Measurements from ENCODE around the gene CHSY1. TPM values are rescaled to one million over a fixed set of nuclear protein-coding genes. Genes with fewer than 3 reads are reported as not detected.
A peak's percentile ranks its signal among the peaks of the same experiment; 100 is the strongest.

Gene CHSY1
- polyA plus RNA-seq, 3 donors, result 2.7 to 19.0 (median 3.0) TPM

- 100% methylated on average over 2 of the region's 2 CpGs for WGBS (ENCODE audit: insufficient coverage)
- Histone ChIP-seq H3K4me3 (replicated peaks in 1 of 3; ENCODE audit: low read depth in 2 of 3, low read length in 3 of 3) (no peak overlapping the region), H3K4me1 (ENCODE audit: control insufficient read depth in 1 of 2, insufficient read depth in 2 of 2, low read length in 2 of 2) (peaks cover 30 to 32% of the 10 kb centered on the region in 2 donors), H3K4me2 (replicated peaks; ENCODE audit: extremely low read depth, low read length, poor library complexity, severe bottlenecking) (no peak overlapping the region), H3K27me3 (ENCODE audit: control insufficient read depth in 2 of 2, insufficient read depth in 2 of 2, low read length in 2 of 2) (no peaks in the 10 kb centered on the region), H3K36me3 (replicated peaks in 1 of 2; ENCODE audit: control insufficient read depth in 1 of 2, insufficient read depth in 2 of 2, low read length in 2 of 2) (no peaks in the 10 kb centered on the region), H2AFZ (ENCODE audit: insufficient read depth, low read depth, low read length, poor library complexity, severe bottlenecking) (no peak overlapping the region), H3K9me3 (replicated peaks in 1 of 2; ENCODE audit: control insufficient read depth in 1 of 2, insufficient read depth in 1 of 2, low read length in 2 of 2) (peaks cover 0 to 7% of the 10 kb centered on the region in 2 donors), H4K20me1 (ENCODE audit: insufficient read depth, low read length) (no peaks in the 10 kb centered on the region), H3K9ac (ENCODE audit: insufficient read depth, low read length, poor library complexity, severe bottlenecking) (no peak overlapping the region), H3K27ac (ENCODE audit: low read depth in 1 of 2, low read length in 2 of 2) (no peak overlapping the region), H3K79me2 (ENCODE audit: insufficient read depth, low read length) (no peaks in the 10 kb centered on the region)
- H3K27me3 Mint-ChIP-seq (ENCODE audit: low read depth in 3 of 3), result peaks cover 3 to 6% (median 4%) of the 10 kb centered on the region in 3 donors
- intact Hi-C loops (cut with micrococcal nuclease), result no loop called here
- no peaks in the 10 kb centered on the region for H3K36me3 Mint-ChIP-seq
- no peak for DNase-seq
- TF ChIP-seq, protein P1, sequence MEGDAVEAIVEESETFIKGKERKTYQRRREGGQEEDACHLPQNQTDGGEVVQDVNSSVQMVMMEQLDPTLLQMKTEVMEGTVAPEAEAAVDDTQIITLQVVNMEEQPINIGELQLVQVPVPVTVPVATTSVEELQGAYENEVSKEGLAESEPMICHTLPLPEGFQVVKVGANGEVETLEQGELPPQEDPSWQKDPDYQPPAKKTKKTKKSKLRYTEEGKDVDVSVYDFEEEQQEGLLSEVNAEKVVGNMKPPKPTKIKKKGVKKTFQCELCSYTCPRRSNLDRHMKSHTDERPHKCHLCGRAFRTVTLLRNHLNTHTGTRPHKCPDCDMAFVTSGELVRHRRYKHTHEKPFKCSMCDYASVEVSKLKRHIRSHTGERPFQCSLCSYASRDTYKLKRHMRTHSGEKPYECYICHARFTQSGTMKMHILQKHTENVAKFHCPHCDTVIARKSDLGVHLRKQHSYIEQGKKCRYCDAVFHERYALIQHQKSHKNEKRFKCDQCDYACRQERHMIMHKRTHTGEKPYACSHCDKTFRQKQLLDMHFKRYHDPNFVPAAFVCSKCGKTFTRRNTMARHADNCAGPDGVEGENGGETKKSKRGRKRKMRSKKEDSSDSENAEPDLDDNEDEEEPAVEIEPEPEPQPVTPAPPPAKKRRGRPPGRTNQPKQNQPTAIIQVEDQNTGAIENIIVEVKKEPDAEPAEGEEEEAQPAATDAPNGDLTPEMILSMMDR (IDR thresholded peaks at IDR 0.05), result no peak
- H3K4me1 Mint-ChIP-seq, result peaks cover 29% of the 10 kb centered on the region
- peak overlapping the region in 1 of 7 donors; percentile 32 for H3K27ac Mint-ChIP-seq
- H3K9me3 Mint-ChIP-seq, result peaks cover 4 to 10% (median 5%) of the 10 kb centered on the region in 7 donors
- H3K4me3 Mint-ChIP-seq, result no peak overlapping the region
These were observed 109.1 kb downstream of the CHSY1 start for GRCh38 chr15:101142711-101143110.

GRCh38 chr15:101141926-101142527 is 109.8 kb downstream of the CHSY1 start:
- Histone ChIP-seq H3K27ac (ENCODE audit: low read depth in 1 of 2, low read length in 2 of 2) (no peak overlapping the region), H3K36me3 (replicated peaks in 1 of 2; ENCODE audit: control insufficient read depth in 1 of 2, insufficient read depth in 2 of 2, low read length in 2 of 2) (no peaks in the 10 kb centered on the region), H4K20me1 (ENCODE audit: insufficient read depth, low read length) (no peaks in the 10 kb centered on the region), H3K27me3 (ENCODE audit: control insufficient read depth in 2 of 2, insufficient read depth in 2 of 2, low read length in 2 of 2) (no peaks in the 10 kb centered on the region), H3K4me2 (replicated peaks; ENCODE audit: extremely low read depth, low read length, poor library complexity, severe bottlenecking) (no peak overlapping the region), H2AFZ (ENCODE audit: insufficient read depth, low read depth, low read length, poor library complexity, severe bottlenecking) (no peak overlapping the region), H3K4me3 (replicated peaks in 1 of 3; ENCODE audit: low read depth in 2 of 3, low read length in 3 of 3) (no peak overlapping the region), H3K9me3 (replicated peaks in 1 of 2; ENCODE audit: control insufficient read depth in 1 of 2, insufficient read depth in 1 of 2, low read length in 2 of 2) (peaks cover 0 to 7% of the 10 kb centered on the region in 2 donors), H3K79me2 (ENCODE audit: insufficient read depth, low read length) (no peaks in the 10 kb centered on the region), H3K4me1 (ENCODE audit: control insufficient read depth in 1 of 2, insufficient read depth in 2 of 2, low read length in 2 of 2) (peaks cover 37 to 39% of the 10 kb centered on the region in 2 donors), H3K9ac (ENCODE audit: insufficient read depth, low read length, poor library complexity, severe bottlenecking) (no peak overlapping the region)
- Mint-ChIP-seq H3K4me3 (no peak overlapping the region), H3K4me1 (peaks cover 36% of the 10 kb centered on the region), H3K36me3 (no peaks in the 10 kb centered on the region), H3K27me3 (ENCODE audit: low read depth in 3 of 3) (peaks cover 3 to 6% (median 4%) of the 10 kb centered on the region in 3 donors), H3K9me3 (peaks cover 4 to 10% (median 5%) of the 10 kb centered on the region in 7 donors), H3K27ac (no peak overlapping the region)
- intact Hi-C loops (cut with micrococcal nuclease), result no loop called here
- TF ChIP-seq, protein P1 (IDR thresholded peaks at IDR 0.05), result no peak
- DNase-seq, result no peak

Data from CD14-positive monocyte (primary cell).